Activated T-cell treated with anti-CD3 and anti-CD28 coated beads, Interleukin-2, amount 50 U/mL, for 72 hours (primary cell): Measurements from ENCODE around the gene FOXF1. TPM values are rescaled to one million over a fixed set of nuclear protein-coding genes. Genes with fewer than 3 reads are reported as not detected.

Experiments
- ATAC-seq, 2 donors: fragments of 150-1000 bp; cut with Tn5 transposase; replicated peaks in 1 of 2; 2 replicates each; pipeline ENCODE4 v1.10.0; 2021; ENCODE audit warnings: moderate library complexity in 2 of 2, mild to moderate bottlenecking in 1 of 2
- DNase-seq, 2 donors: peaks; one replicate each; pipeline ENCODE4 v3.0.0; 2021 to 2022; ENCODE audit warnings: mixed read lengths in 1 of 2
- H3K27ac Mint-ChIP-seq: one replicate; pipeline ENCODE4 v1.8.0; 2022; ENCODE audit warnings: mild to moderate bottlenecking, moderate library complexity, mixed read lengths
- H3K27me3 Mint-ChIP-seq: one replicate; pipeline ENCODE4 v1.8.0; 2022; ENCODE audit warnings: low read depth, mixed read lengths
- H3K36me3 Mint-ChIP-seq, 2 donors: one replicate each; pipeline ENCODE4 v1.8.0; 2022; ENCODE audit warnings: mixed read lengths in 2 of 2, mild to moderate bottlenecking in 1 of 2; ENCODE audit not compliant: insufficient read depth in 2 of 2
- H3K4me1 Mint-ChIP-seq: one replicate; pipeline ENCODE4 v1.8.0; 2022; ENCODE audit warnings: low read depth, mixed read lengths
- H3K4me3 Mint-ChIP-seq, 2 donors: one replicate each; pipeline ENCODE4 v1.8.0; 2022; ENCODE audit warnings: mild to moderate bottlenecking in 2 of 2, mixed read lengths in 2 of 2, moderate library complexity in 2 of 2
- H3K9me3 Mint-ChIP-seq, 2 donors: one replicate each; pipeline ENCODE4 v1.8.0; 2022; ENCODE audit warnings: mixed read lengths in 2 of 2
- total RNA-seq, 2 donors: library from RNA; stranded (reverse); gene quantifications; one replicate each; pipeline ENCODE4 v1.2.3, GENCODE V29; 2022

FOXF1 gene
- total RNA-seq, 2 donors from 2014 or later, result not detected

DNA sequence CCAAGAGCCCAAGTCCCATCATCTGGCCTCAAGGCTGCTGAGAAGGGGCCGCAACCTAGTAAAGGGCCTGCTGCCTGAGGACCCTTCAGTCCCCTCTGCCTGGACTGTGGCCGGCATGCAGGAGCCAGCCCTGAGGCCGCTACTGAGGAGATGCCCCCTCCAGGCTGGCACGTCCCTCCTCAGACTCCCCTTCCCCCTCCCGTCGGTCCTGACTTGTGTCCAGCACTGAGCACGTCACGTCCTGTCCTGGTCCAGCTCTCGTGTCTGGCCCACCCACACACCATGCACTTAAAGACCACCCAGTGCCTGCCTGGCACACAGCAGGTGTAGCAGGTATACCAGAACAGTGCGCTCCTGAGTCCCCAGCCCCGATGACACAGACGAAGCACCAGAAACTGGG lies 35.2 kb downstream of the FOXF1 start:
- Mint-ChIP-seq H3K36me3 (peaks cover 0 to 5% of the 10 kb centered on the region in 2 donors), H3K27ac (no peak overlapping the region)

DNA sequence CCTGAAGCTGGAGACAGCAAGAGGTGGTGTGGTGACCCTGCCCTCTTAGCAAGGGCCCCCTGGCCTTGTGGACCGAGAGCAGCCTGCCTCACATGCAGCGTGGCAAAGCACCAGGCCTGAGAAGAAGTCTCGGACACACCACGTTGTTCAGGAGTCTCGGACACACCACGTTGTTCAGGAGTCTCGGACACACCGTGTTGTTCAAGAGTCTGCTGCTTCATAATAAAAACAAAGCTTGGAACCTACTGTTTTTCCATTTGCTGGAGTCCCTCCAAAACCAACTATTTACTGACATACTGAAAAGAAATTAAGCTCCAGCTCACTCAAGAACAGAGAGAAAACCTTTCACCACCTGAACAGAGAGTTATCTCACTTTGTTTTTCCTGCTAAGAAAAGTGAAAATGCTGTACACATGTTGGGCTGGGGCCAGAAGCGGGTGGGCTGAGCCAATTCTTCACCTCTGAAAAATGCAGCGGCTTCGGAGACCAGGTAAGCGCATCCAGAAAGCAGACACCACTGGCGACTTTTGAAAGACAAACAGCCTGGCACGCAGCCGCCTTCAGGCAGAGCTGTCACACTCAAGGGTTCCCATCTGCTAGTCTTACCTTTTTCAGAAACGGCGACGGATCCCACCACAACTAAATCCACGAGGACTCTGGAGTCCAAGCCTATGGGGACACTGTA lies 35.8 kb downstream of the FOXF1 start:
- no peak overlapping the region for H3K27ac Mint-ChIP-seq

More for the DNA sequence above, 35.2 kb downstream of the FOXF1 start:
- Mint-ChIP-seq H3K4me1 (peaks cover 20% of the 10 kb centered on the region), H3K27me3 (no peaks in the 10 kb centered on the region), H3K9me3 (no peaks in the 10 kb centered on the region), H3K4me3 (no peak overlapping the region)
- ATAC-seq (no peak), DNase-seq (no peak)

DNA sequence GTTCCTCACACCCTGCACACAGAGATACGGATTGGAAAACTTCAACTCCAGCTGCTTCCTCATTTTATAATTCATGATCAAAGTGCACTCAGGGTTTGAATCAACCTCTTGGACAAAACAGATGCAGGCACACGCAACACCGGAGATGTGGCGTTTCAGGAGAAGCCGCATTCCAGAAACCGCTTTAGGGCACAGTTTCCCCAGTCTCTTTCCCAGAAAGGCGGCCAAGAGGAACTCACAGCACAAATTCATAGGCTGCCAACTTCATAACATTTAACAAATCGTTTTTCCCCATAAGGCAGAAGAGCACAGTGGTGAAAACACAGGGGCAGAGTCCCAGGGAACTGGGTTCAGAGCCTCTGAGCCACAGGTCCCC lies 36.3 kb downstream of the FOXF1 start:
- Mint-ChIP-seq H3K4me3 (no peak overlapping the region), H3K27ac (no peak overlapping the region), H3K36me3 (peaks cover 0 to 5% of the 10 kb centered on the region in 2 donors), H3K4me1 (peaks cover 29% of the 10 kb centered on the region), H3K9me3 (no peaks in the 10 kb centered on the region), H3K27me3 (no peaks in the 10 kb centered on the region)
- DNase-seq (no peak), ATAC-seq (no peak)

More for the DNA sequence above, 35.8 kb downstream of the FOXF1 start:
- H3K9me3 Mint-ChIP-seq, result no peaks in the 10 kb centered on the region
- ATAC-seq (no peak), DNase-seq (no peak)
- H3K27me3 Mint-ChIP-seq, result no peaks in the 10 kb centered on the region
- peaks cover 0 to 5% of the 10 kb centered on the region in 2 donors for H3K36me3 Mint-ChIP-seq
- H3K4me3 Mint-ChIP-seq, result no peak overlapping the region
- peaks cover 24% of the 10 kb centered on the region for H3K4me1 Mint-ChIP-seq

DNA sequence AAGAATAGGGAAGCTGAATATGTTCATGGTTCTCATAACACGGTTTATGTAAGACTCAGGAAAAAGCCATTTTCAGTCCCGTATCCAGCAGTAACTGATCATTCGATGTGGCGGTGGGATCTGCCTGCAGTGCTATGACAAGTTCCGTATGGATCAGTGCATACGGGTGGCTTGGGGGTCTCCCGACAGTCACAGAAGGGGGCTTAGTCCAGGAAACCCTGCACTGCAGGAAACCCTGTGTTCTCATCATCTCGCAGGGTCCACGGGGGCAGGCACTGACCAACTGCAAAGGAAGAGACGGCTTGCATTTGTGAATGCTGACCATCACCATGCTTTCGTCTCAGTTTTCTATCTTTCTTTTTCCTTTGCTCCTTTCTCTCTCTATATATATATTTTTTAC lies 37.0 kb downstream of the FOXF1 start:
- peaks cover 0 to 5% of the 10 kb centered on the region in 2 donors for H3K36me3 Mint-ChIP-seq
- no peak overlapping the region for H3K27ac Mint-ChIP-seq
- H3K9me3 Mint-ChIP-seq, result no peaks in the 10 kb centered on the region
- no peak overlapping the region for H3K4me3 Mint-ChIP-seq
- H3K27me3 Mint-ChIP-seq, result no peaks in the 10 kb centered on the region
- H3K4me1 Mint-ChIP-seq, result peaks cover 29% of the 10 kb centered on the region
- ATAC-seq, result no peak
- no peak for DNase-seq

DNA sequence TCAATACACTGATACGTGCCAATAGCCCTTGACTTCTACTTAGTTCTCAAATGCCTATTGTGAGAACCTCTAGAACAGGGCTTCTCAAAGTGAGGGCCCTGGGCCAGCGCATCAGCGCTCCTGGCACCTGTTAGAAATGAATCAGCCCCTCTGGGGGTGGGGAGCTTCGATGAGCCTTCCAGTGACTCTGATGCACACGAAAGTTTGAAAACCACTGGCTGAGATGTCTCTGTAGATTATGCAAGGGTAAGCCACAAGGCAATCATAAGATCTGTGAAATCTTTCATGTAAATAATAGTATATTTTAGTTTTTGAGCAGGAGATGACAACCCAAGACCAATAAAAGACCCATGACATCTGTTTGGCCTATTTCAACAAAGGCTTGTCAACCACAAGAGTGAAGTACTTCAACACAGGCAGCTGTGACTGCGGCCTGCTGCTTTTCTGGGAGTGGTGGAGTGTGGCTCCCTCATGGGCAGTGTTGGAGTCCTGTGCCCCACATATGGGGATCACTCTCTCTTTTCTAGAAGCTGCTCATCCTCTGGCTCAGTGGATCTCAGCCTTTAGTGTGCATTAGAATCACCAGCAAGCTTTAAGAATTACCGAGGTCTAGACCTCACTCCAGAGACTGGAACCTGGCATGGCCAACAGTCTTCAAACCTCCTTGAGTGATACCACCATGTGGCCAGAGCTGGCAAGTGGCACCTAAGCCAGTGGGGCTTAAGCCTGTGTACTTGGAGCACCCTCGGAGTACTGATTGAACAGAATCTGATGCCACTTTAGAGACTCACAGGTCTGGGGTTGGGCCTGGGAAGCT lies 39.0 kb downstream of the FOXF1 start:
- Mint-ChIP-seq H3K36me3 (peaks cover 2 to 9% of the 10 kb centered on the region in 2 donors), H3K9me3 (no peaks in the 10 kb centered on the region), H3K4me3 (peak overlapping the region; percentile 23 to 31), H3K27ac (peak overlapping the region; percentile 40), H3K4me1 (peaks cover 42% of the 10 kb centered on the region), H3K27me3 (no peaks in the 10 kb centered on the region)
- peak; percentile 73 to 78 for DNase-seq
- peak; percentile 94 to 95 for ATAC-seq

DNA sequence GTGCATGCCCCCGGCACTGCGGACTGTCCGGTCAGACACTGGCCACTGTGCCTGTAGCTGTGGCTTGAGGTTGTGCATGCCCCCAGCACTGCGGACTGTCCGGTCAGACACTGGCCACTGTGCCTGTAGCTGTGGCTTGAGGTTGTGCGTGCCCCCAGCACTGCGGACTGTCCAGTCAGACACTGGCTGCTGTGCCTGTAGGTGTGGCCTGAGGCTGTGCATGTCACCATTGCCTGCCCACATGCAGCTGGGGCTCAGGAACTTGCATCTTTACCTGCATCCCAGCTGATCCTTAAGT lies 39.5 kb downstream of the FOXF1 start:
- no peaks in the 10 kb centered on the region for H3K9me3 Mint-ChIP-seq
- H3K36me3 Mint-ChIP-seq, result peaks cover 2 to 10% of the 10 kb centered on the region in 2 donors
- H3K27ac Mint-ChIP-seq, result no peak overlapping the region
- H3K4me1 Mint-ChIP-seq, result peaks cover 46% of the 10 kb centered on the region
- no peak for ATAC-seq
- H3K4me3 Mint-ChIP-seq, result no peak overlapping the region
- no peaks in the 10 kb centered on the region for H3K27me3 Mint-ChIP-seq
- DNase-seq, result no peak

DNA sequence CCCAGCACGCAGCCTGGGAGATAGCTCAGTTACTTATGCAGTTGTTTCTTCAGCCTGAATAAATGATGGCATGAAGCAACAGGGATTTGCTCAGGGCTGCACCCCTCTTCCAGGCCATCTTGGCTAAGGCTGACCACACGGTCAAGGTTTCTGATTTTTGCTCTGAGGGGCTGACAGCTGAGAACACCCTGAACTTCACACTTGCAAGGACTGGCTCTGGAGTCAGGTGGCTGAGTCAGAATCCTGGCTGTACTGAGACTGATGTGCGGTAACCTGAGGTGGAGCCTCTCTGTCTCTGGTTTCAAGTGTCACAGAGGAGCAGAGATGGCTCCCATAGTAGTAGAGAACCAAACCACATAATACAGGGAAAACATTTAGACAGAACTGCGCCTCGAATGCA lies 40.0 kb downstream of the FOXF1 start:
- H3K9me3 Mint-ChIP-seq, result no peaks in the 10 kb centered on the region
- H3K4me3 Mint-ChIP-seq, result no peak overlapping the region
- no peak for ATAC-seq
- peaks cover 2 to 9% of the 10 kb centered on the region in 2 donors for H3K36me3 Mint-ChIP-seq
- no peak for DNase-seq
- no peaks in the 10 kb centered on the region for H3K27me3 Mint-ChIP-seq
- peaks cover 50% of the 10 kb centered on the region for H3K4me1 Mint-ChIP-seq
- no peak overlapping the region for H3K27ac Mint-ChIP-seq

DNA sequence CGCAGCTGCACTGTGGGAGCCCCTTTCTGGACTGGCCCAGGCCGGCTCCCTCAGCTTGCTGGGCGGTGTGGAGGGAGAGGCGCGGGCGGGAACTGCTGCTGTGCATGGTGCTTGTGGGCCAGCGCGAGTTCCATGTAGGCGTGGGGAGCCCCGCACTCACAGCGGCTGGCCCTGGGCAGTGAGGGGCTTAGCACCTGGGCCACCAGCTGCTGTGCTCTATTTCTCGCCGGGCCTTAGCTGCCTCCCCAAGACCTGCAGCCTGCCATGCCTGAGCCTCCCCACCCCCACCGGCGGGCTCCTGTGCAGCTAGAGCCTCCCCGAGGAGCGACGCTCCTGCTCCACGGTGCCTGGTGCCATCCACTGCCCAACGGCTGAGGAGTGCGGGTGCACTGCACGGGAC lies 43.0 kb downstream of the FOXF1 start:
- H3K9me3 Mint-ChIP-seq, result no peaks in the 10 kb centered on the region
- H3K4me3 Mint-ChIP-seq, result peak overlapping the region in 1 of 2 donors; percentile 94
- no peaks in the 10 kb centered on the region for H3K27me3 Mint-ChIP-seq
- H3K4me1 Mint-ChIP-seq, result peaks cover 53% of the 10 kb centered on the region
- DNase-seq (no peak), ATAC-seq (no peak)
- H3K36me3 Mint-ChIP-seq, result peaks cover 2 to 5% of the 10 kb centered on the region in 2 donors
- no peak overlapping the region for H3K27ac Mint-ChIP-seq

DNA sequence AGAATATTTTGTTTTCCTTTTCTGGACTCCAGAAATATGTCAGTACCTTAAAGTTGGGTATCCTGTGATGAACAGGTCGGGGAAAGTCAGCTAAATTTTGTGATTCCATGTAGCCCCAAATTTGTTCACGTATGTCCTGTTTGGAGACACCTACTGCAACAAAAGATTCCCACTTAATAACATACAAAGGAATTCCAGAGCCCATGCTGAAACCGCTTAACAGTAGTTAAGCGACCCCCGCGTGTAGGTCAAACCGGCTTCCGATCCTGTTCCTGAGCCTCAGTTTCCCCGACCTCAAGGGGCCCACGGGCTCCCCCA lies 44.2 kb downstream of the FOXF1 start:
- Mint-ChIP-seq H3K36me3 (peaks cover 2 to 5% of the 10 kb centered on the region in 2 donors), H3K27ac (peak overlapping the region; percentile 82), H3K9me3 (no peaks in the 10 kb centered on the region), H3K4me1 (peaks cover 41% of the 10 kb centered on the region), H3K4me3 (peak overlapping the region; percentile 86 to 94), H3K27me3 (no peaks in the 10 kb centered on the region)
- no peak for DNase-seq
- ATAC-seq, result no peak

DNA sequence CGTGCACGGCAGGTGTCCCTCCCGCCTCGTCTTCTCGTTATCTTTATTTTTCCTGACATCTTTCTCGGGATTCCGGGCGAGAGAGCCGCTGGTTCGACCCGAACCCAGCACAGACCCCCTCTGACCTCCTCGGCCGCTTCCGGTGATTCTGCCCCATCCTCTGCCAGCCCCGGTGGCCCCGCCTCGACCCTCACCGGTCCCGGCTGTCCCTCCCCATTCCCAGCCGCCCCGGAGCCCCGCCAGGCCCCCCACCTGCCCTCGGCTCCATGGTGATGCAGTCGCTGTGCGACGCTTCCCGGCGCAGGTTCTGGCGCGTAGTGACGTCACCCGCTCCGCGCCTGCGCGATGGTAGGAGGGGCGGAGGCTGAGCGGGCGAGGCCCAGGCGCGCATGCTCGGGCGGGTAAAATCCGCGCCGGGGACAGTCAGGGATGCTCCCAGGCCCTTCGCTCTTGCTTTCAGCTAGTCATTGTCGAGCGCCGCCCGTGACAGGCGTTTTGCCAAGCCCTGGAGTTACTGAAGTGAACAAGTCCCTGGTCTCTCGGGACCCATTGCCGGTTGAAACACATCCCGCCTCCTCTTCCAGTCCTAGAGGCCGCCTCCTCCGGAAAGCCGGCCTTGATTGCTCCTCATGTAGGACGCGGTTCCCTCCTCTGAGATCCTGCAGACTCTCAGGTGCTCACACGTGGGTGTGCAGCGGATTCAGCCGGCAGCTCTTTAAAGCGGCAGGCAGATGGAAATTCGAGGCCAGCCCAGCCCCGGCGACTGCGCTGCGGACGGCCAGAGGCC lies 44.8 kb downstream of the FOXF1 start, which contains the start of gene MTHFSD:
Gene MTHFSD, minus strand, starts transcription at position 319 of the 787 bp plus-strand sequence. Its CDS starts 51 bp downstream, at position 268.
- Mint-ChIP-seq H3K27me3 (no peaks in the 10 kb centered on the region), H3K4me3 (peak within 1 kb of the TSS; percentile 86 to 94), H3K4me1 (peaks cover 39% of the 10 kb centered on the region), H3K36me3 (peaks cover 2 to 5% of the 10 kb centered on the region in 2 donors), H3K9me3 (no peaks in the 10 kb centered on the region), H3K27ac (peak within 1 kb of the TSS; percentile 94)
- peak; percentile 94 to 95 for ATAC-seq
- DNase-seq, result peak; percentile 94 to 98

DNA sequence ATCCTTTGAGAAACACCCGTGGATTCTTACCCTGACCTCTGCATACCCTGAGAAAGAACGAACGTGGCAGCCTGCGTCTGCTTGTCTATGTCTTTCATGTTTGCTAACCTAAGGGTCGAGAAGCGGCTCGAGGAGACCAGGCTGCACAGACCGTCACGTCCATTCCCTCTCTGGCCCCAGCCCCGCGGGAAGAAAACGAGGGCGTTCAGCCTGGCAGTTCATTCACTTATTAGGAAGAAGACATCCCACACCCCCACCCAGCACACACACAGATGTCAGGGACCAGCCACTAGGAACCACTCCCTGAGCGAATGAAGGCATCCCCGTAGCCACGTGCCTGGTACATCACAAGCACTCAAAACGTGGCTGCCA lies 45.4 kb downstream of the FOXF1 start:
- H3K9me3 Mint-ChIP-seq, result no peaks in the 10 kb centered on the region
- DNase-seq (no peak), ATAC-seq (no peak)
- H3K27me3 Mint-ChIP-seq, result no peaks in the 10 kb centered on the region
- H3K36me3 Mint-ChIP-seq, result peaks cover 2 to 5% of the 10 kb centered on the region in 2 donors
- peak overlapping the region; percentile 86 to 94 for H3K4me3 Mint-ChIP-seq
- peaks cover 33% of the 10 kb centered on the region for H3K4me1 Mint-ChIP-seq
- peak overlapping the region; percentile 94 for H3K27ac Mint-ChIP-seq

DNA sequence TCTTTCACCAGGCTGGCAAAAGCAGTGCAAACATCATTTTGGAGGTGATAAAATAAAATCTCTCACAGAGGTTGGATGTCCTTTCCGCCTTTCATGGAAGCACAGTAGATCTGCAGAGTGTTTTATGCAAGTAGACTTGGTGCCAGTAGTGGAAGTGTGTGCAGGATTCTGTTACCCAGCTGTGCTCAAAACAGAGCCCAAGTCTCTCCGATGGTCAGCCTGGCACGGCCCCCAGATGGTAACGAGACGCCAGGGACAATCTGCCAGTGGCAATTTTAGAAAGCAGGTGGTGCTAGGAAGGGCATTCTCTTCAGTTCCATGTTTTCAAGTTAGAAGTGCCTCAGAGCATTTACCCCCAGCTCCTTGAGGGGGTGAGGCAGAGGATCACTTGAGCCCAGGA lies 46.2 kb downstream of the FOXF1 start:
- H3K9me3 Mint-ChIP-seq, result no peaks in the 10 kb centered on the region
- H3K27ac Mint-ChIP-seq, result no peak overlapping the region
- no peaks in the 10 kb centered on the region for H3K27me3 Mint-ChIP-seq

DNA sequence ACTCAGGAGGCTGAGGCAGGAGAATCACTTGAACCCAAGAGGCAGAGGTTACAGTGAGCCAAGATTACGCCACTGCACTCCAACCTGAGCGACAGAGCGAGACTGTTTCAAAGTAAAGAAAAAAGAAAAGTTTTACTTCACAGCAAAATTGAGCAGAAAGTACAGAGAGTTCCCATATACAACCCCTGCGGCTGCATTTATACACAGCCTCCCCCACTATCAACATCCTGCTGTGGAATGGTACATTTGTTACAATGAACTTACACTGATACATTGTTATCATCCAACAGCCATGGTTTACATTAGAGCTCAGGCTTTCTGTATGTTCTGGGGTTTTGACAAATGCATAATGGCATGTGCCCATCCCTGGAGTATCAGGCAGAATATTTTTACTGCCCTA lies 47.3 kb downstream of the FOXF1 start:
- H3K27ac Mint-ChIP-seq, result no peak overlapping the region
- peaks cover 22% of the 10 kb centered on the region for H3K4me1 Mint-ChIP-seq
- no peaks in the 10 kb centered on the region for H3K9me3 Mint-ChIP-seq
- ATAC-seq (no peak), DNase-seq (no peak)
- no peak overlapping the region for H3K4me3 Mint-ChIP-seq
- peaks cover 2 to 5% of the 10 kb centered on the region in 2 donors for H3K36me3 Mint-ChIP-seq
- H3K27me3 Mint-ChIP-seq, result peaks cover 2% of the 10 kb centered on the region

More for the DNA sequence above, 46.2 kb downstream of the FOXF1 start:
- Mint-ChIP-seq H3K4me1 (peaks cover 26% of the 10 kb centered on the region), H3K4me3 (peak overlapping the region in 1 of 2 donors; percentile 94), H3K36me3 (peaks cover 2 to 5% of the 10 kb centered on the region in 2 donors)
- DNase-seq, result no peak
- ATAC-seq, result no peak
